WTC11 (cell line): Measurements from ENCODE around the gene TRAP1. TPM values are rescaled to one million over a fixed set of nuclear protein-coding genes. Genes with fewer than 3 reads are reported as not detected.

Source experiments
- ATAC-seq: fragments of 200-7000 bp; cut with Tn5 transposase; 2 replicates; pipeline ENCODE4 v1.10.0; 2021; ENCODE audit warnings: mild to moderate bottlenecking, moderate library complexity
- CTCF ChIA-PET: fragments of 300-600 bp; sonication (Branson Sonifier 250); formaldehyde crosslinking; loops from one replicate; lab custom pipeline; 2021; ENCODE audit warnings: antibody characterized with exemption; lab: Charles Lee
- POLR2A ChIA-PET: fragments of 350-600 bp; sonication (Branson Sonifier 250); formaldehyde crosslinking; loops from one replicate; lab custom pipeline; 2021; ENCODE audit warnings: antibody characterized with exemption; lab: Charles Lee
- DNase-seq: peaks from one replicate; pipeline ENCODE4 v3.0.0; 2021; ENCODE audit warnings: low spot score
- H3K27ac Mint-ChIP-seq: 2 replicates; pipeline ENCODE4 v1.8.0; 2021; ENCODE audit warnings: mixed read lengths
- H3K27me3 Mint-ChIP-seq: 2 replicates; pipeline ENCODE4 v1.8.0; 2021; ENCODE audit warnings: low read depth, mild to moderate bottlenecking, moderate library complexity, mixed read lengths
- H3K36me3 Mint-ChIP-seq: 2 replicates; pipeline ENCODE4 v1.8.0; 2021; ENCODE audit warnings: mixed read lengths
- H3K4me1 Mint-ChIP-seq: 2 replicates; pipeline ENCODE4 v1.8.0; 2022; ENCODE audit warnings: mixed read lengths
- H3K4me3 Mint-ChIP-seq: 2 replicates; pipeline ENCODE4 v1.8.0; 2021; ENCODE audit warnings: mild to moderate bottlenecking, moderate library complexity, mixed read lengths
- H3K9me3 Mint-ChIP-seq: 2 replicates; pipeline ENCODE4 v1.8.0; 2021; ENCODE audit warnings: mixed read lengths
- ATF1 ChIP-seq: sonication (generic); formaldehyde crosslinking; IDR thresholded peaks from 2 replicates; pipeline ENCODE4 v1.8.1; 2023; ENCODE audit warnings: mild to moderate bottlenecking, moderate library complexity, missing genetic modification reagents
- CBFB ChIP-seq: sonication (generic); formaldehyde crosslinking; IDR thresholded peaks from 2 replicates; pipeline ENCODE4 v1.8.1; 2022; ENCODE audit warnings: mild to moderate bottlenecking, low read depth, missing genetic modification reagents
- CREB1 ChIP-seq: sonication (generic); formaldehyde crosslinking; IDR thresholded peaks from 2 replicates; pipeline ENCODE4 v1.8.0; 2023; ENCODE audit warnings: mild to moderate bottlenecking, missing genetic modification reagents
- ESRRA ChIP-seq: sonication (generic); formaldehyde crosslinking; IDR thresholded peaks from 2 replicates; pipeline ENCODE4 v1.8.1; 2022; ENCODE audit warnings: mild to moderate bottlenecking, missing genetic modification reagents, borderline replicate concordance
- ETV6 ChIP-seq: sonication (generic); formaldehyde crosslinking; IDR thresholded peaks from 2 replicates; pipeline ENCODE4 v1.8.1; 2022; ENCODE audit warnings: mild to moderate bottlenecking, missing genetic modification reagents
- FOXK1 ChIP-seq: sonication (generic); formaldehyde crosslinking; IDR thresholded peaks from 2 replicates; pipeline ENCODE4 v1.8.0; 2022; ENCODE audit warnings: mild to moderate bottlenecking, moderate library complexity, missing genetic modification reagents
- GRHL2 ChIP-seq: fragments of 250-450 bp; sonication (Bioruptor Pico); IDR thresholded peaks from 2 replicates; pipeline ENCODE4 v1.8.0; 2022; ENCODE audit warnings: mild to moderate bottlenecking, moderate library complexity; ENCODE audit not compliant: insufficient replicate concordance, severe bottlenecking
- GTF2I ChIP-seq: fragments of 250-450 bp; sonication (Bioruptor Pico); conservative IDR thresholded peaks from 2 replicates; pipeline ENCODE4 v1.4.0; 2021; ENCODE audit warnings: mild to moderate bottlenecking
- JAZF1 ChIP-seq: fragments of 250-450 bp; sonication (Bioruptor Pico); IDR thresholded peaks from 2 replicates; pipeline ENCODE4 v1.9.0; 2021; ENCODE audit warnings: moderate library complexity, mild to moderate bottlenecking, inconsistent platforms
- JUN ChIP-seq: sonication (generic); formaldehyde crosslinking; IDR thresholded peaks from 2 replicates; pipeline ENCODE4 v1.8.0; 2023; ENCODE audit warnings: mild to moderate bottlenecking, missing genetic modification reagents
- KAT7 ChIP-seq: sonication (generic); formaldehyde crosslinking; IDR thresholded peaks from 2 replicates; pipeline ENCODE4 v1.8.1; 2023; ENCODE audit warnings: missing genetic modification reagents, mild to moderate bottlenecking, borderline replicate concordance
- MYBL2 ChIP-seq: sonication (generic); formaldehyde crosslinking; IDR thresholded peaks from 2 replicates; pipeline ENCODE4 v1.8.1; 2023; ENCODE audit warnings: mild to moderate bottlenecking, moderate library complexity, missing genetic modification reagents
- NFE2L1 ChIP-seq: sonication (generic); formaldehyde crosslinking; IDR thresholded peaks from 2 replicates; pipeline ENCODE4 v1.8.1; 2023; ENCODE audit warnings: missing genetic modification reagents
- OVOL2 ChIP-seq: fragments of 250-450 bp; sonication (Bioruptor Pico); IDR thresholded peaks from 2 replicates; pipeline ENCODE4 v1.9.0; 2021; ENCODE audit warnings: mild to moderate bottlenecking, borderline replicate concordance
- PRRX2 ChIP-seq: fragments of 250-450 bp; sonication (Bioruptor Pico); IDR thresholded peaks from 2 replicates; pipeline ENCODE4 v1.8.0; 2021; ENCODE audit warnings: mild to moderate bottlenecking
- SMAD3 ChIP-seq: sonication (generic); formaldehyde crosslinking; IDR thresholded peaks from 2 replicates; pipeline ENCODE4 v1.8.0; 2022; ENCODE audit warnings: missing genetic modification reagents, mild to moderate bottlenecking, borderline replicate concordance
- TEAD4 ChIP-seq: sonication (generic); formaldehyde crosslinking; IDR thresholded peaks from 2 replicates; pipeline ENCODE4 v1.8.0; 2022; ENCODE audit warnings: mild to moderate bottlenecking, missing genetic modification reagents
- TP53 ChIP-seq: sonication (generic); formaldehyde crosslinking; IDR thresholded peaks from 2 replicates; pipeline ENCODE4 v1.8.1; 2023; ENCODE audit warnings: mild to moderate bottlenecking, missing genetic modification reagents
- ZNF121 ChIP-seq: sonication (generic); formaldehyde crosslinking; IDR thresholded peaks from 2 replicates; pipeline ENCODE4 v1.8.0; 2023; ENCODE audit warnings: missing genetic modification reagents
- ZNF138 ChIP-seq: sonication (generic); formaldehyde crosslinking; conservative IDR thresholded peaks from 2 replicates; pipeline ENCODE4 v1.8.1; 2022; ENCODE audit warnings: mild to moderate bottlenecking, moderate library complexity, missing genetic modification reagents
- ZNF219 ChIP-seq: sonication (generic); formaldehyde crosslinking; IDR thresholded peaks from 2 replicates; pipeline ENCODE4 v1.8.0; 2023; ENCODE audit warnings: missing genetic modification reagents, mild to moderate bottlenecking, borderline replicate concordance
- ZNF263 ChIP-seq: sonication (generic); formaldehyde crosslinking; IDR thresholded peaks from 2 replicates; pipeline ENCODE4 v1.8.1; 2022; ENCODE audit warnings: low read depth, mild to moderate bottlenecking, moderate library complexity, missing genetic modification reagents
- total RNA-seq: library from RNA; stranded (reverse); gene quantifications from 3 replicates; pipeline ENCODE4 v1.2.3, GENCODE V29; 2021
- TF ChIP-seq, protein P1 (sequence below): sonication (generic); formaldehyde crosslinking; IDR thresholded peaks from 2 replicates; pipeline ENCODE4 v1.8.0; 2023; ENCODE audit warnings: missing genetic modification reagents, mild to moderate bottlenecking, borderline replicate concordance
- TF ChIP-seq, protein P2 (sequence below): fragments of 250-450 bp; sonication (Bioruptor Pico); IDR thresholded peaks from 2 replicates; pipeline ENCODE4 v1.8.0; 2021; ENCODE audit warnings: mild to moderate bottlenecking
- TF ChIP-seq, protein P3 (sequence below): sonication (generic); formaldehyde crosslinking; IDR thresholded peaks from 2 replicates; pipeline ENCODE4 v1.8.0; 2023; ENCODE audit warnings: mild to moderate bottlenecking, missing genetic modification reagents
- TF ChIP-seq, protein P4 (sequence below): fragments of 250-450 bp; sonication (Bioruptor Pico); IDR thresholded peaks from 2 replicates; pipeline ENCODE4 v1.9.0; 2021; ENCODE audit warnings: mild to moderate bottlenecking
- TF ChIP-seq, protein P5 (sequence below): fragments of 250-450 bp; sonication (Bioruptor Pico); IDR thresholded peaks from 2 replicates; pipeline ENCODE4 v2.1.2; 2022; ENCODE audit warnings: mild to moderate bottlenecking, moderate library complexity

The TRAP1 gene
- total RNA-seq, 1 experiment from 2014 or later: 285 TPM

GRCh38 chr16:3752984-3753383 is 35.7 kb upstream of the TRAP1 start:
- no peaks in the 10 kb centered on the region for H3K4me1 Mint-ChIP-seq

DNA sequence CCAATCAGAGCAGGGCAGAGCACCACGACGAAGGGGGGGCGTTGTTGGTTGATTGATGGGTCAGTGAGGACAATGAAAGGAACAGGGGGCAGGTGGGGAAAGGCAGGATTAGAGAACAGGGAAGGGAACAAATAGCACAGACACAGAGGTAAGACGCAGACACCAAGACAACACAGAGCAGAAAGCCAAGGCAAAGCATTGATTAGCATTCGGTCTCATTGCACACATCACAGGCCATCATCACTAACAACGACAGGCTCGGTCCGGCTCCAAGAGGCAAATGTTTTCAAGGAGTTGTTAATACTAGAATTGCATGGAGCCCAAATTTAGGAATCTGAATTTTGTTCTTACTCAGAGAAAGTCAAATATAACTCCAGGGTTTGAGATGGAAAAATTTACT is 34.6 kb upstream of the TRAP1 start:
- ChIA-PET CTCF (no interaction called here), POLR2A (no interaction called here)
- Mint-ChIP-seq H3K4me3 (no peak overlapping the region), H3K27me3 (no peaks in the 10 kb centered on the region), H3K9me3 (no peaks in the 10 kb centered on the region), H3K36me3 (peaks cover 43% of the 10 kb centered on the region), H3K27ac (0 out of 2 replicates have a peak overlapping the region, but pooled peaks have one; percentile 24), H3K4me1 (no peaks in the 10 kb centered on the region)
- DNase-seq (no peak), ATAC-seq (no peak)
- no peak for TF ChIP-seq JAZF1 (CRISPR knock-in tag)
- TF ChIP-seq TEAD4 (CRISPR knock-in tag): no peak
- TF ChIP-seq, protein P1, sequence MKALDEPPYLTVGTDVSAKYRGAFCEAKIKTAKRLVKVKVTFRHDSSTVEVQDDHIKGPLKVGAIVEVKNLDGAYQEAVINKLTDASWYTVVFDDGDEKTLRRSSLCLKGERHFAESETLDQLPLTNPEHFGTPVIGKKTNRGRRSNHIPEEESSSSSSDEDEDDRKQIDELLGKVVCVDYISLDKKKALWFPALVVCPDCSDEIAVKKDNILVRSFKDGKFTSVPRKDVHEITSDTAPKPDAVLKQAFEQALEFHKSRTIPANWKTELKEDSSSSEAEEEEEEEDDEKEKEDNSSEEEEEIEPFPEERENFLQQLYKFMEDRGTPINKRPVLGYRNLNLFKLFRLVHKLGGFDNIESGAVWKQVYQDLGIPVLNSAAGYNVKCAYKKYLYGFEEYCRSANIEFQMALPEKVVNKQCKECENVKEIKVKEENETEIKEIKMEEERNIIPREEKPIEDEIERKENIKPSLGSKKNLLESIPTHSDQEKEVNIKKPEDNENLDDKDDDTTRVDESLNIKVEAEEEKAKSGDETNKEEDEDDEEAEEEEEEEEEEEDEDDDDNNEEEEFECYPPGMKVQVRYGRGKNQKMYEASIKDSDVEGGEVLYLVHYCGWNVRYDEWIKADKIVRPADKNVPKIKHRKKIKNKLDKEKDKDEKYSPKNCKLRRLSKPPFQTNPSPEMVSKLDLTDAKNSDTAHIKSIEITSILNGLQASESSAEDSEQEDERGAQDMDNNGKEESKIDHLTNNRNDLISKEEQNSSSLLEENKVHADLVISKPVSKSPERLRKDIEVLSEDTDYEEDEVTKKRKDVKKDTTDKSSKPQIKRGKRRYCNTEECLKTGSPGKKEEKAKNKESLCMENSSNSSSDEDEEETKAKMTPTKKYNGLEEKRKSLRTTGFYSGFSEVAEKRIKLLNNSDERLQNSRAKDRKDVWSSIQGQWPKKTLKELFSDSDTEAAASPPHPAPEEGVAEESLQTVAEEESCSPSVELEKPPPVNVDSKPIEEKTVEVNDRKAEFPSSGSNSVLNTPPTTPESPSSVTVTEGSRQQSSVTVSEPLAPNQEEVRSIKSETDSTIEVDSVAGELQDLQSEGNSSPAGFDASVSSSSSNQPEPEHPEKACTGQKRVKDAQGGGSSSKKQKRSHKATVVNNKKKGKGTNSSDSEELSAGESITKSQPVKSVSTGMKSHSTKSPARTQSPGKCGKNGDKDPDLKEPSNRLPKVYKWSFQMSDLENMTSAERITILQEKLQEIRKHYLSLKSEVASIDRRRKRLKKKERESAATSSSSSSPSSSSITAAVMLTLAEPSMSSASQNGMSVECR (CRISPR knock-in tag): no peak
- TF ChIP-seq JUN (CRISPR knock-in tag): no peak
- TF ChIP-seq ZNF263 (CRISPR knock-in tag): no peak
- no peak for TF ChIP-seq NFE2L1 (CRISPR knock-in tag)
- no peak for TF ChIP-seq KAT7 (CRISPR knock-in tag)
- no peak for TF ChIP-seq SMAD3 (CRISPR knock-in tag)
- TF ChIP-seq ZNF138 (CRISPR knock-in tag): no peak

More at GRCh38 chr16:3752984-3753383, 35.7 kb upstream of the TRAP1 start:
- POLR2A ChIA-PET: no interaction called here
- no peaks in the 10 kb centered on the region for H3K27me3 Mint-ChIP-seq
- H3K4me3 Mint-ChIP-seq: no peak overlapping the region
- no peak overlapping the region for H3K27ac Mint-ChIP-seq
- no peaks in the 10 kb centered on the region for H3K9me3 Mint-ChIP-seq
- no peak for TF ChIP-seq CBFB
- TF ChIP-seq GTF2I (CRISPR knock-in tag): no peak
- no peak for TF ChIP-seq ESRRA (CRISPR knock-in tag)
- TF ChIP-seq ATF1 (CRISPR knock-in tag): no peak
- no peak for TF ChIP-seq GRHL2 (CRISPR knock-in tag)
- TF ChIP-seq, protein P2, sequence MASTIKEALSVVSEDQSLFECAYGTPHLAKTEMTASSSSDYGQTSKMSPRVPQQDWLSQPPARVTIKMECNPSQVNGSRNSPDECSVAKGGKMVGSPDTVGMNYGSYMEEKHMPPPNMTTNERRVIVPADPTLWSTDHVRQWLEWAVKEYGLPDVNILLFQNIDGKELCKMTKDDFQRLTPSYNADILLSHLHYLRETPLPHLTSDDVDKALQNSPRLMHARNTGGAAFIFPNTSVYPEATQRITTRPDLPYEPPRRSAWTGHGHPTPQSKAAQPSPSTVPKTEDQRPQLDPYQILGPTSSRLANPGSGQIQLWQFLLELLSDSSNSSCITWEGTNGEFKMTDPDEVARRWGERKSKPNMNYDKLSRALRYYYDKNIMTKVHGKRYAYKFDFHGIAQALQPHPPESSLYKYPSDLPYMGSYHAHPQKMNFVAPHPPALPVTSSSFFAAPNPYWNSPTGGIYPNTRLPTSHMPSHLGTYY (CRISPR knock-in tag): no peak
- TF ChIP-seq, protein P3, sequence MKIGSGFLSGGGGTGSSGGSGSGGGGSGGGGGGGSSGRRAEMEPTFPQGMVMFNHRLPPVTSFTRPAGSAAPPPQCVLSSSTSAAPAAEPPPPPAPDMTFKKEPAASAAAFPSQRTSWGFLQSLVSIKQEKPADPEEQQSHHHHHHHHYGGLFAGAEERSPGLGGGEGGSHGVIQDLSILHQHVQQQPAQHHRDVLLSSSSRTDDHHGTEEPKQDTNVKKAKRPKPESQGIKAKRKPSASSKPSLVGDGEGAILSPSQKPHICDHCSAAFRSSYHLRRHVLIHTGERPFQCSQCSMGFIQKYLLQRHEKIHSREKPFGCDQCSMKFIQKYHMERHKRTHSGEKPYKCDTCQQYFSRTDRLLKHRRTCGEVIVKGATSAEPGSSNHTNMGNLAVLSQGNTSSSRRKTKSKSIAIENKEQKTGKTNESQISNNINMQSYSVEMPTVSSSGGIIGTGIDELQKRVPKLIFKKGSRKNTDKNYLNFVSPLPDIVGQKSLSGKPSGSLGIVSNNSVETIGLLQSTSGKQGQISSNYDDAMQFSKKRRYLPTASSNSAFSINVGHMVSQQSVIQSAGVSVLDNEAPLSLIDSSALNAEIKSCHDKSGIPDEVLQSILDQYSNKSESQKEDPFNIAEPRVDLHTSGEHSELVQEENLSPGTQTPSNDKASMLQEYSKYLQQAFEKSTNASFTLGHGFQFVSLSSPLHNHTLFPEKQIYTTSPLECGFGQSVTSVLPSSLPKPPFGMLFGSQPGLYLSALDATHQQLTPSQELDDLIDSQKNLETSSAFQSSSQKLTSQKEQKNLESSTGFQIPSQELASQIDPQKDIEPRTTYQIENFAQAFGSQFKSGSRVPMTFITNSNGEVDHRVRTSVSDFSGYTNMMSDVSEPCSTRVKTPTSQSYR (CRISPR knock-in tag): no peak
- no peak for TF ChIP-seq JAZF1 (CRISPR knock-in tag)
- no peak for TF ChIP-seq ZNF219 (CRISPR knock-in tag)
- no peak for TF ChIP-seq SMAD3 (CRISPR knock-in tag)
- no peak for TF ChIP-seq CREB1 (CRISPR knock-in tag)
- no peak for TF ChIP-seq MYBL2 (CRISPR knock-in tag)
- TF ChIP-seq, protein P4, sequence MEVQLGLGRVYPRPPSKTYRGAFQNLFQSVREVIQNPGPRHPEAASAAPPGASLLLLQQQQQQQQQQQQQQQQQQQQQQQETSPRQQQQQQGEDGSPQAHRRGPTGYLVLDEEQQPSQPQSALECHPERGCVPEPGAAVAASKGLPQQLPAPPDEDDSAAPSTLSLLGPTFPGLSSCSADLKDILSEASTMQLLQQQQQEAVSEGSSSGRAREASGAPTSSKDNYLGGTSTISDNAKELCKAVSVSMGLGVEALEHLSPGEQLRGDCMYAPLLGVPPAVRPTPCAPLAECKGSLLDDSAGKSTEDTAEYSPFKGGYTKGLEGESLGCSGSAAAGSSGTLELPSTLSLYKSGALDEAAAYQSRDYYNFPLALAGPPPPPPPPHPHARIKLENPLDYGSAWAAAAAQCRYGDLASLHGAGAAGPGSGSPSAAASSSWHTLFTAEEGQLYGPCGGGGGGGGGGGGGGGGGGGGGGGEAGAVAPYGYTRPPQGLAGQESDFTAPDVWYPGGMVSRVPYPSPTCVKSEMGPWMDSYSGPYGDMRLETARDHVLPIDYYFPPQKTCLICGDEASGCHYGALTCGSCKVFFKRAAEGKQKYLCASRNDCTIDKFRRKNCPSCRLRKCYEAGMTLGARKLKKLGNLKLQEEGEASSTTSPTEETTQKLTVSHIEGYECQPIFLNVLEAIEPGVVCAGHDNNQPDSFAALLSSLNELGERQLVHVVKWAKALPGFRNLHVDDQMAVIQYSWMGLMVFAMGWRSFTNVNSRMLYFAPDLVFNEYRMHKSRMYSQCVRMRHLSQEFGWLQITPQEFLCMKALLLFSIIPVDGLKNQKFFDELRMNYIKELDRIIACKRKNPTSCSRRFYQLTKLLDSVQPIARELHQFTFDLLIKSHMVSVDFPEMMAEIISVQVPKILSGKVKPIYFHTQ (CRISPR knock-in tag): no peak
- TF ChIP-seq ZNF121: no peak
- no peak for TF ChIP-seq PRRX2
- no peak for TF ChIP-seq OVOL2
- no peak for TF ChIP-seq FOXK1 (CRISPR knock-in tag)
- TF ChIP-seq ETV6 (CRISPR knock-in tag): no peak
- TF ChIP-seq, protein P5, sequence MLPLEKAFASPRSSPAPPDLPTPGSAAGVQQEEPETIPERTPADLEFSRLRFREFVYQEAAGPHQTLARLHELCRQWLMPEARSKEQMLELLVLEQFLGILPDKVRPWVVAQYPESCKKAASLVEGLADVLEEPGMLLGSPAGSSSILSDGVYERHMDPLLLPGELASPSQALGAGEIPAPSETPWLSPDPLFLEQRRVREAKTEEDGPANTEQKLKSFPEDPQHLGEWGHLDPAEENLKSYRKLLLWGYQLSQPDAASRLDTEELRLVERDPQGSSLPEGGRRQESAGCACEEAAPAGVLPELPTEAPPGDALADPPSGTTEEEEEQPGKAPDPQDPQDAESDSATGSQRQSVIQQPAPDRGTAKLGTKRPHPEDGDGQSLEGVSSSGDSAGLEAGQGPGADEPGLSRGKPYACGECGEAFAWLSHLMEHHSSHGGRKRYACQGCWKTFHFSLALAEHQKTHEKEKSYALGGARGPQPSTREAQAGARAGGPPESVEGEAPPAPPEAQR (CRISPR knock-in tag): no peak
- TF ChIP-seq TP53 (CRISPR knock-in tag): no peak
- CTCF ChIA-PET: no interaction called here
- ATAC-seq (no peak), DNase-seq (no peak)
- H3K36me3 Mint-ChIP-seq: peaks cover 46% of the 10 kb centered on the region
